ENCODE measurements around the gene RIN3.

Gene RIN3

DNA sequence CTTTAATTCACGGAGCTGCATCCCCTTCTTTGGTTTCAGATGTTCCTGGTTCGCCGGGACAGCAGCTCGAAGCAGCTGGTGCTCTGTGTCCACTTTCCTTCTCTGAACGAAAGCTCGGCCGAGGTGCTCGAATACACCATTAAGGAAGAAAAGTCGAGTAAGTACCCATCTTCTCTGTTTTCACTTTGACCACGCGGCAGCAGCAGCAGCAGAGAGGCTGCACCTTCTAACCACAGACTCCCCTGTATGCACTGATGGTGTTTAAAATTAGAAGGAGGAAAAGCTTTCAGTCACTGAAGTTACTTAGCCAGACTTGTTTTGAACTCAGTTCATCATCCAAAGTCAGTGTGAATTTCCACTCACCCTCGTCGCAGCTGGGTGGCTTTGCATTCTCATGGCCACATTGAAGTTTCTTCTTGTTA is 63.8 kb downstream of the RIN3 start:
- no peak for DNase-seq (ENCODE audit: low read depth, low spot score)

DNA sequence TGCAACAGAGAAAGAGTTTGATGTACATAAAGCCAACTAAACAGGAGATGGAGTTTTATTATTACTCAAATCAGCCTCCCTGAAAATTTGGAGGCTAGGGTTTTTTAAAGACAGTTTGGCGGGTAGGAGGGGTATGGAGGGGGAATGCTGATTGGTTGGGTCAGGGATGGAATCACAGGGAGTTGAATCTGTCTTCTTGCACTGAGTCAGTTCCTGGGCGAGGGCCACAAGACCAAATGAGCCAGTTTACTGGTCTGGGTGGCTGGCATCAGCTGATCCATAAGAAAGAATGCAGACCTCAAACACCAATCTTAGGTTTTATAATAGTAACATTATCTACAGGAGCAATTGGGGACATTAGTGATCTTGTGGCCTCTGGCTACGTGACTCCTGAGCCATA is 64.9 kb downstream of the RIN3 start:
- DNase-seq (ENCODE audit: low read depth, low spot score): no peak

DNA sequence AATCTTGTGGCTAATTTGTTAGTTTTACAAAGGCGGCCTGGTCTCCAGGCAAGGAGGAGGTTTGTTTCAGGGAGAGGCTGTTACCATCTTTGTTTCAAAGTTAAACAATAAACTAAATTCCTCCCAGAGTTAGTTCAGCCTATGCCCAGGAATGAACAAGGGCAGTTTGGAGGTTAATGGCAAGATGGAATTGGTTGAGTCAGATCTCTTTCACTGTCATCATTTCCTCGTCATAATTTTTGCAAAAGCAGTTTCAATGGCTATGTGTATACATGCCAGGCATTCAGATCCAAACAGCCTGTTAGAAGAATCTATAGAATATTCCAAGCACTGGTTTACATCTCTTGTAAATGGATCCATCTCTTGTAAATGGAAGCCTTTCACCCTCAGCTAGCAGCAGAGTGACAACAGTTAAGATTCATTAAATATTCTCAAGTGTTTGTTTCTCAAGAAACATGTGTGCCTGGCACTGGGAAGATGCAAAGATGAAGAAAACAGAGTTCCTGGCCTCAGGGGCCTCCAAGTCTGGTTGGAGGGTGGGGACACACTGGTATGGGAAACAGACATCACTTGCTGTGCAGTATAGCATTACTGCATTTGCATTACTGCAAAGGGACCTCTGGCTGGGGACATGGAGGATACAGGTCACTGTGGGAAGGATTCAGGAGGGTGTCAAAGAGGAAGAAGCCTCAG is 65.8 kb downstream of the RIN3 start:
- no peak for DNase-seq (ENCODE audit: low read depth, low spot score)

DNA sequence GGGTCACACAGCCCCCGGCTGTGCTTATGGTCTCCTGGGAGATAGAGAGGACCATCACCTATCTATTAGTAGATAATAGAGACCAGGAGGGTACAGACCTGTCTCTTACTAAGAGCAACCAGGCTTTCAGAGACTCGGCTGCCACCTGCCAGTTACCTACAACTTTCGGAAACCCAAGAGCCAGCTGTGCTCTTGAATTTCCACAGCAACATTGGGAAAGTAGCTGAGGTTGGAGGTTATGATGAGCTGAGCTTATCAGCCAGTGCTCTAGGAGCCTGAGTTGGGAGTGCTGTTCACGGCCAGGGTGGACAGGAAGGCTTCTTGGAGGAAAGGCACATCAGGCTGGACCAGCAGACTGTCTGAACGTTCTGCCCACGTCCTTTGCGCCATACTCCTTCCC is 67.6 kb downstream of the RIN3 start:
- DNase-seq (ENCODE audit: low read depth, low spot score): no peak

DNA sequence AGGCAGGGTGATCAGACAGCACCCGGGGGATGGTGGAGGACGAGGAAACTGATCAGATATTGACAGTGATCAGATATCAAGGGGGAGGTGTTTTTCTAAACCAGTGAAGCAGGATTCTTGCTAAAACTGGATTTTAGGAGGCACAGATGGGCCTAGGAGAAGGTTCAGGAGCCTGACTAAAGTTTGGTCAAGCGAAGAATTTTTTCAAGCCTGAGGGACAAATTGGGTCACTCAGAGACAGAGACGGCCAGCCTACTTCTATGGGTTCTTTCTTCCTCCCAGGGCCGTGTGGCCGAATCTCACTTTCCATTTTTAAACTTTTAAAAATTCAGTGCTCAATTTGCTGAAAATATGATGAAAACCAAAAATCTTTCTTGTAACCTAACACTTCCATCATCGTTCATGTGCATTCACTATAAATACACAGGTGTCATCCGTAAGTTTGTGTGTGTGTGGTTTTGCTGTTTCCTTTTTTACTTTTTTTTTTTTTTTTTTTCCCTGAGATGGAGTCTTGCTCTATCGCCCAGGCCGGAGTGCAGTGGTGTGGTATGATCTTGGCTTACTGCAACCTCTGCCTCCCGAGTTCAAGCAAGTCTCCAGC is 68.5 kb downstream of the RIN3 start:
- DNase-seq (ENCODE audit: low read depth, low spot score): no peak

DNA sequence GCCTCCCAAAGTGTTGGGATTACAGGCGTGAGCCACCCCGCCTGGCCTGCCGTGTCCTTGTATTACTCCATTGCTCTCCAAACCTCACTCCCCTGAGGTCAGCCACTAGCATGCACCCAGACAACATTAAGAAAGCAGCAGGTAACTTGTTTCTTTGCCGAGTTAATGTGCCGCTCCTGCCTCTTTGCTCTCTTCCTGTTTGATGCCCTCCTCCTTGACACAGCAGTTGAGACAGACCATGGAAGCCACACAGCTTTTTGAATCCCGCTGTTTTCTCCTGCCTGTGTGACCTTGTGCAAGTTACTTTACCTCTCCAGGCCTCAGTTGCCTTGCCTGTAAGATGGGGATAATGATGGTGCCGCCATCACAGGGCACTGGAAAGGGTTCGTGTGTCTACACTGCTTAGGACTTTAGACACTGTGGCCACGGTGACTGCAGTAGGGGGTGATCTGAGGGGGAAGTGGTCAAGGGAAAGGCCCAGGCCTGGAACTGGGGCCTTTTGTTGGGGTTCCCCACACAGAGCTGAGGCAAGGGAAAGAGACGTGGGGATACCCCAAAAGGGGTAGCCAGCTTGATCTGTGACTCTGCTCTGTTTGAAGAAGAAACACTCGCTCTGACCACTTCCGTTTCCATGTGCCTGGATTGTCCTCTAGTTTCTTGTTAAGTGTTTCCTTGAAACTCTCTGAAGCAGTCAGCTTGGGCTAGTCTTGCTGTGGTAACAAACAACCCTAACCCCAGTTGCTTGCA is 69.3 kb downstream of the RIN3 start:
- no peak for DNase-seq (ENCODE audit: low read depth, low spot score)

DNA sequence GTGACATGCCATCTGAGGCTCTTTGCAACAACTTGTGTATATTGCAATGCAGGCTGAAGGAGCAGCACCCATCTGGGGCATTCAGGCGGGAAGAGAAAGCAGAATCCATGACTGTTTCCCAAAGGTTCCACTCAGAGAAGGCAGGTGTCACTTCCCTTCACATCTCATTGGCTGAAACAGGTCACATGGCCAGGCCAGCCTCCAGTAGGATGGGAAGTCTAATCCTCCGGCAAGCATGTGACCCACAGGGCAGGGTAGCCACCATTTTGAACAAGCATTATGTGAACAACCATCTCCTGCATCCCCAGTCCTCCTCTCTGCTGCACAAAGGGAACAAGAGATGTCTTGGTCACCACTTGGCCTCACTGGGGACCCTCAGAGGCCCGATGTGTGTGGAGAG is 70.6 kb downstream of the RIN3 start:
- DNase-seq (ENCODE audit: low read depth, low spot score): no peak

DNA sequence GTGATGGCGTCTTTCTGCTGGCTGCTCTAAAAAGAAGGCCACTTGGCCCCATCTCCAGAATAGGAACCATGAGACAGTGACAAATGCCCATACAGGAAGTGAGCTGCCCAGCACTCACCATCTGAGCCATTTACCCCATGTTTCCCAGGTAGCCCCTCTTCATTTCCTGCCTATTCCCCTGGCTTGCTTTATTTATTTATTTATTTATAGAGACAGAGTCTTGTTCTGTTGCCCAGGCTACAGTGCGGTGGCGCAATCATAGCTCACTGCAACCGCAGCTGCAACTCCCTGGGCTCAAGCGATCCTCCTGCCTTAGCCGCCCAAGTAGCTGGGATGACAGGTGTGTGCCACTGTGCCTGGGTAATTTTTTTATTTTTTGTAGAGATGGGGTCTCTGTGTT is 71.2 kb downstream of the RIN3 start:
- DNase-seq (ENCODE audit: low read depth, low spot score): no peak

DNA sequence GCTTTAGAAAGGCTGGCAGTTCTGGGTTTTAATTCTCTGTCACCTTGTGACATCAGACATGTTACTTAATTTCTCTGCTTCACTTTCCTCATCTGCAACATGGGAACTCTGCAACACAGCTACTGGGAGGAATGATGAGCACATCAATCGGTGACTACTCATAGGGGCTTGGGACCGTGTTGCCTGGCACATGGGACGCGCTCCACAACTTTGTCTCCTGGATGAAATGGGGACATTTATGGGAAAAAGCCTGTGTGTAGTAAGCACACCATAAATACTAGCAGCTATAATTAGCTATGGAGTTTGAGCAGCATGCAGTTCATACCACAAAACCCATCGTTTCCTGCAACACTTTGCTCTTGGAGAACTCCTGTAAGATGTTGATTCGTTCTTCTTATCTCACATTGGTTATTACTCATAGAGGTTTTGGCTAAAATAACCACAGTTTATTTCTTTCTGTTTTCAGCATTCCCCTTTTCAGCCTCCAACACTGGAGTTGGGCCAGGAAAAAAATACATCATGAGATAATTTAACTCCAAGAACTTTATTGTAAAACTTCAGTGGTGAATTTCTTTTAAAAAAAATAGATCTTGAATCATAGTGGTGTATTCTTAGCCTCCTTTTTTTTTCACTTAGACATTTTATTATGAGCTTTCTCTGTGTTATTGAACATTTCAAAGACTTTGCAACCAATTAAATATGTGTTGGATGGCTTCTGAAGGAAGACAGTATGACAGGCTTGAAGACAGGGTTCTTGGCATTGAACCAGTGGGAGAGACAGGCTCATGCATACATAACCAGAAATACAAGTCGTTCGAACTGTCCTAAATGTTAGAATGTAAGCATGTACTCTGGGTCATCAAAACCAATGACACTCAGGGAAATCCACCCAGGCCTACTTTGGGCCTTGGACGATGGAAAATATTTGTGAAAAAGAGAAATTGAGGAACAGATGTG is 72.7 kb downstream of the RIN3 start:
- DNase-seq (ENCODE audit: low read depth, low spot score): no peak

DNA sequence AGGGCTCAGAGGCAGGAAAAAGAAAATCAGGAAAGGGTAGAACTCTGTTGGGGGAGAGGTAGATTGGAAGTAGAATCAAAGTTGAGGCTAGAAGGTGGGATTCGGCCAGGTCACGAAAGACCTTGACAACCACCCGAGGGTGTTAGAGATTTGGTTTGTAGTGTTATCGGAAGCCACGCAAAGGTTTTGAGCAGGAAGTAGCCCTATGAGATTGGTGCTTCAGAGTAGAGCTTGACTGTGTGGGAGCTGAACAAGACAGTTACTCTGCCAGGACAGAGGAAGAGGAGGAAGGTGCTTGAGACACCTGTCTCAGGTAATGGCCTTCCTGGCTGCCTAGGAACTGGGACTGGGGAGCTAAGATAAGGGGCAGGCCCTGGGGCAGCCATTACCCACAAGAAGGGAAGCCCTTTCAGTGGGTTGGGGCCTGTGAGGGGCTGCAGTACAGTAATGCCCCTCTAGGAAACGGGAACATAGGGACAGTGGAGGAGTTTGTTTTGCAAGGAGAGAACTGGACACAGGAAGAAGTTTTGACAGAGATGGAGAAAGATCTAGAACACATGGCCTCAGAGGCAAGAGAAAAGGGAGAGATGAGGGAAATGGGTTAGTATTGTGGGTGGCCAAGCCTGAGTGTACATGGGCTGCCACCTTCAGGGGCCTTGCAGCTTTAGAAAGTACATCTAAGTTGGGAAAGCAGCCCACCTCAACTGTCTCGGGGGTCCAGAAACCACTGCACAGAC is 73.5 kb downstream of the RIN3 start:
- DNase-seq (ENCODE audit: low read depth, low spot score): no peak

DNA sequence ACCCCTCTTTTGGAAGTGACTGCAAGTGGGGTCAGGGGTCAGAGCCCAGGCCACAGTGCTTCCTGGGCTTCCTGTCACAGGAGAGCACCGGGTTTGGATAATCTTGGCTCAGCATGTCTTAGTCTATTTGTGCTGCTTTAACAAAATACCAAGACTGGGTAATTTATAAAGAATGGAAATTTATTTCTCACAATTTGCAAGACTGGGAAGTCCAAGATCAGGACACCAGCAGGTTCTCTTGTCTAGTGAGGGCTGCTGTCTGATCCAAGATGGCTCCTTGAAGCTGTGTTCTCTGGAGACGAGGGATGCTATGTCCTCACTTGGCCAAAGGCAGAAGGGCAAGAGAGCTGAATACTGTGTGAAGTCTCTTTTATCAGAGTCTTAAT is 74.1 kb downstream of the RIN3 start:
- no peak for DNase-seq (ENCODE audit: low read depth, low spot score)

DNA sequence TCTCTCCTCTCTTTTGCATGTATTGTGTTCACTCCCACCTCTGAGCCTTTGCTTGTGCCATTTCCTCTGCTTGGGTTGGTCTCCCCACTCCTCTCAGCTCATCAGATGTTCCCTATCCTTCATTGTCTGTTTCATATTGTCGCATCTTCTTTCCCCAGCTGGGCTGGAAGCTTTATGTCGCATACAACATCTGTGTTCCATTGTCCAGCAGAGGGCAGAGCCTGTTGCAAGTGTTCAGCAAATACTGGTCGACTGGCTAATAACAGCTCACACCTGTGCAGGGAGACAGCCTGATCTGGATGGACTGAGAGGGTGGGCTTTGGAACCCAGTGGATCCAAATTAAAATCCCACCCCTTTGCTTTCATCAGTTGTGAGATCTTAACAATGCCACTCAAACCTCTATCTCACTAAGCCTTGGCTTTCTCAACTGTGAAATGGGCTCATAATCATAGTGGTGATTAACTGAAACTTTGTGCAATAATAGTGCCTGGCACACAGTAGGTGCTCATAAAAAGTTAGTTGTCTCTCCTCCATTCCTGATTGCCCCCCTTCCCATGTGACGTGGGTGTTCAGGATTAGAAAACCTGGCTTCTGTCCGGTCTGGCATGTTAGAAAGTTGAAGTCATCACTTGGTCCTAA is 75.8 kb downstream of the RIN3 start:
- no peak for DNase-seq (ENCODE audit: low read depth, low spot score)

DNA sequence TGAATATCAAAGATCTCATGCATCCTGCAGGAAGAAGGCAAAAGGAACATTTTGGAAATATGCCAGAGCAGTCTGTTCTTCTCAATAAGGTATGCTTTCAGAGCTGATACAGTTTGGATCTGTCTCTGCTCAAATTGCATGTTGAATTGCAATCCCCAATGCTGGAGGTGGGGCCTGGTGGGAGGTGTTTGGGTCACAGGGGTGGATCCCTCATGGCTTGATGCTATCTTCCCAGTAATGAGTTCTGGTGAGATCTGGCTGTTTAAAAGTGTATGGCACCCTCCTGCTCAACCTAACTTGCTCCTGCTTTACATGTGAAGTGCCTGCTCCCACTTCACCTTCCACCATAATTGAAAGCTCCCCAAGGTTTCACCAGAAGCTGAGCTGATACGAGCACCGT is 76.6 kb downstream of the RIN3 start:
- DNase-seq (ENCODE audit: low read depth, low spot score): no peak

DNA sequence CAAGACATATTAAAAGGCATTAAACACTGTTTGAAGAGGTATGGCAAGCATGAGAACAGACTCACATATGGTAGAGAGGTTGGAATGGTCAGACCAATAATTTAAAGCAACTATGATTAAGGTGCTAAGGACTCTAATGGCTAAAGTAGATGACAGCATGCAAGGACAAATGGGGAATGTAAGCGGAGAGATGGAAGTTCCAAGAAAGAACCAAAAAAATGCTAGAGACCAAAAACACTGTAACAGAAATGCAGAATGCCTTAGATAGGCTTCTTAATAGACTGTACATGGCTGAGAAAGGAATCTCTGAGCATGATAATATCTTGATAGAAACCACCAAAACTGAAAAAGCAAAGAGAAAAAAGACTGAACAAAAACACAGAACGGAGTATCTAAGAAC is 77.4 kb downstream of the RIN3 start:
- no peak for DNase-seq (ENCODE audit: low read depth, low spot score)

DNA sequence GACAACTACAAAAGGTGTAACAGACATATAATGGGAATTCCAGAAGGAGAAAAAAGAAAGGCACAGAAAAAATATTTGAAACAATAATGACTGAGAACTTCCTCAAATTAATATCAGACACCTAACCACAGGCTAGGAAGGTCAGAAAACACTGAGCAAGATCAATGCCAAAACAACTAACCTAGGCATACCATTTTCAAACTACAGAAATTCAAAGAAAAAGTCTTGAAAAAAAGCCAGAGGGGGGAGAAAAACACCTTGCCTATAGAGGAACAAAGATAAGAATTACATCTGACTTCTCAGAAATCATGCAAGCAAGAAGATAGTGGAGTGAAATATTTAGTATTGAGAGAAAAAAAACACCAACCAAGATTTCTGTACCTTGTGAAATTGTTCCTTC is 77.8 kb downstream of the RIN3 start:
- DNase-seq (ENCODE audit: low read depth, low spot score): no peak

DNA sequence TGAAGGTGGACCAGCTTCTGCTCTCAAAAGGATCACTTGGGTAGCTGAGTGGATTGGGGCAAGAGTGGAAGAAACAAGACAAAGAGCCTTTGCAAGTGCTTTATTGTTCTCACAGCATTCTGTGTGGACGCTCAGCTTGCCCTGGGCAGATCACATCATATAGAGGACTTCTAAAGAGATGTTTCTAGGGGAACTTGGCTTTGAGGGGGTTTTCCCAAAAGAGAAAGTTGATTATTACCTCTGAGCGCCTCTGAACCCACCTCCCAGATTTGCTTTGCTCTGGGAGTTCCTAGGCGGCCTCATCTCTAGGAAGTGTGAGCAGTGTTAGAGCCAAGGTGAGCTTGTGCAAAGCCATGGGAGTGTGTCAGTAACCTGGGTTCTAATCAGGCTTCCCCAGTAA is 81.7 kb downstream of the RIN3 start:
- no peak for DNase-seq (ENCODE audit: low read depth, low spot score)

DNA sequence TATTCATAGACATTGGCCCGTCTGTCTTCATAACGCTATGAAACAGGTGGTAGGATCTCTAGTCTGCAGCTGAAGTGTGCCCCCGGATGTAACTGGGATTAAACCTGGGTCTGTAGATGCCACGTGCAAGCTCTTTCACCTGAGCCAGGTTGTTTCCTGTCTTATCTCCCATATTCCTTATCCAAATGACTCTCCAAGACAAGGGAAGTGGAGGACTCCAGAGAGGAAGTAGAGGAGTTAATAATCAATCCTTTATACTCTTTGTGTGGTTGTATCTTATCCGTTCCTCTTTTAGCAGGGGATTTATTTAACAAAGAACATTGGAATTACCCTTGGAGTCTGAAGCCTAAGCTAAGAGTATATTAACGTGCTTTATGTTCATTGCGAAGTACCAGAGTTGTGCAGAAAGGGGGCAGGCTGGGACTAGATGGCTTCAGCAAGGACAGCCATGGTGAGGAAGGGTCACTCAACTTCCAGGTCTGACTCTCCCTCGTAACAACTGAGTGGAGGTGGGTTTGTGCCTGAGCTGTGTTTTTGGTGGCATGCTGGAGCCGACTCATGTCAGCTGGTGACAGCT is 82.8 kb downstream of the RIN3 start:
- no peak for DNase-seq (ENCODE audit: low read depth, low spot score)

DNA sequence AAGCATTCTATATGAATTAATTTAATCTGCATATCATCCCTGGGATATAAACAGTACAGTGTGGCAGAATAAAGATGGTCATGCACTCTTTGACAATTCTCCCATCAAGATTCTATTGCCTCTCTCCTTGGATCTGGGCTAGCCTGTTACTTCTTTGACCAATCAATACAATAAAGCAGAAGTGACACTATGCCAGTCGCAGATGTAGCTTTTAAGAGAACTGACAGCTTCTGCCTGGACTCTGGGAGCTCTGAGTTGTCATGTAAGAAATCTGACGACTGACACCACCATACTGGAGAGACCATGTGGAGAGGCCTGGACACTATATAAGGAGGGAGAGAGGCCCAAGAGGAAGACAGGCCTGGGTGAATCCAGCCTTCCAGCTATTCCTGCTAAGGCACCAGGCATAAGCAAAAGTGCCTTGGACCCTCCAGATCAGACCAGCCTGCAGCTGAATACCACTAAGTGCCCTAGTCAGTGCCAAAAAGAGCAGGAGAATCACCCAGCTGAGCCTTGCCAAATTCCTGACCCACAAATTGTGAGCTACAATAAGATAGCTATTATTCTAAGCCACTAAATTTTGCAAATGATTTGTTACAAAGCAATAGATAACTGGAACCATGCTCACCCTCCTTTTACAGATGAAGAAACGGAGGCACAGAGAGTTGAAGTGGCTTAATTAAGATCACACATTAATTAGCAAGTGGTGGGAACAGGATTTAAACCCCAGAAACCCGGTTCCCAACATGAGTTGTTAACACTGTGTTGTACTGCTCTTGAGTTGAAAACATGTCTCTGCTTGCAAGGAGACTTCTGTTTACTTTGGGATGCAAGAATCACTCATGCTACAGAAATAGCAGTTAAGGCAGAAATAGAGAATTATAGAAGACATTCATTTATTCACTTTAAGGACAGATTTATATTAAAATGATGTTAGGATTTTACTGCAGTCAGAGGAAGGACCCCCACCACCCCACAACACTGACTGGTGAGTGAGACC is 84.6 kb downstream of the RIN3 start:
- no peak for DNase-seq (ENCODE audit: low read depth, low spot score)

DNA sequence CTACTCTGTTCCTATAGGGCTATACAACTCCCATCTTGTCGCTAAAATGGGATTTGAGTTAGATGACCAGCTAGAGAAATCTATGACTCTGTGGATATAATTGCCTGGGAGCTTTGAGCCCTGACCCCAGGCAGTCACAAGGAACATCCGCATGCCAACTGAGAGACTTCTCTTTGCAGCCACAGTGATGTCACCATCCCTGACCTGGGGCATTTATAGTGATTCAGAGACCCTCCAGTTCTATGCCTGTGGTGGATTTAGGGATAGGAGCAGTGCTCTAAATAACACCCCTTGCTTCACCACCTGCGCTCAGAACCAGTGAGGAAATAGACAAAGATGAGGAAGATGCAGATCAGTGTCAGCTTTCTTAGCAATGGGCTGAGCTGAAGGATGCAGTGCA is 86.2 kb downstream of the RIN3 start:
- no peak for DNase-seq (ENCODE audit: low read depth, low spot score)
